HepG2 (cell line): ENCODE data around the gene TNP2. TPM values are rescaled to one million over a fixed set of nuclear protein-coding genes. Genes with fewer than 3 reads are reported as not detected.
A peak's percentile ranks its signal among the peaks of the same experiment; 100 is the strongest.

Experiments
- AFF4 ChIP-seq: sonication (generic); formaldehyde crosslinking; IDR thresholded peaks from 2 replicates; pipeline ENCODE4 v1.4.0; 2020; ENCODE audit warnings: missing genetic modification reagents
- AKAP8 ChIP-seq: sonication (generic); formaldehyde crosslinking; IDR thresholded peaks from 2 replicates; pipeline ENCODE4 v1.5.1; 2020; ENCODE audit warnings: mild to moderate bottlenecking, missing genetic modification reagents
- FOXK1 ChIP-seq: sonication (generic); formaldehyde crosslinking; IDR thresholded peaks from 2 replicates; pipeline ENCODE4 v1.4.0; 2020; ENCODE audit warnings: low read depth, missing genetic modification reagents, borderline replicate concordance
- FOXO1 ChIP-seq: sonication (generic); formaldehyde crosslinking; IDR thresholded peaks from 2 replicates; pipeline ENCODE4 v1.4.0; 2020; ENCODE audit warnings: missing genetic modification reagents
- MAF1 ChIP-seq: sonication (generic); formaldehyde crosslinking; IDR thresholded peaks from 2 replicates; pipeline ENCODE4 v1.5.0; 2020; ENCODE audit warnings: missing genetic modification reagents, borderline replicate concordance
- MYC ChIP-seq: sonication (generic); formaldehyde crosslinking; IDR thresholded peaks from 2 replicates; pipeline ENCODE4 v1.9.0; 2021; ENCODE audit warnings: missing genetic modification reagents, borderline replicate concordance
- MYNN ChIP-seq: sonication (generic); formaldehyde crosslinking; IDR thresholded peaks from 2 replicates; pipeline ENCODE4 v1.4.0; 2020; ENCODE audit warnings: mild to moderate bottlenecking, low read depth, missing genetic modification reagents
- NFYB ChIP-seq: sonication (generic); formaldehyde crosslinking; IDR thresholded peaks from 2 replicates; pipeline ENCODE4 v1.4.0; 2020; ENCODE audit warnings: missing genetic modification reagents
- PLSCR1 ChIP-seq: sonication (generic); formaldehyde crosslinking; IDR thresholded peaks from 2 replicates; pipeline ENCODE4 v1.5.0; 2020; ENCODE audit warnings: missing genetic modification reagents, mild to moderate bottlenecking, borderline replicate concordance
- TEAD3 ChIP-seq: optimal IDR thresholded peaks from 2 replicates; pipeline ENCODE3; 2016; ENCODE audit warnings: borderline replicate concordance
- TIGD3 ChIP-seq: sonication (generic); formaldehyde crosslinking; IDR thresholded peaks from 2 replicates; pipeline ENCODE4 v1.5.1; 2020; ENCODE audit warnings: mild to moderate bottlenecking, missing genetic modification reagents, borderline replicate concordance
- TRIM22 ChIP-seq: fragments of 450-650 bp; IDR thresholded peaks from 2 replicates; pipeline ENCODE4 v1.6.1; 2017
- ZKSCAN5 ChIP-seq: sonication (generic); formaldehyde crosslinking; IDR thresholded peaks from 2 replicates; pipeline ENCODE4 v1.5.1; 2020; ENCODE audit warnings: mild to moderate bottlenecking, missing genetic modification reagents
- ZNF17 ChIP-seq: sonication (generic); formaldehyde crosslinking; IDR thresholded peaks from 2 replicates; pipeline ENCODE4 v1.5.0; 2020; ENCODE audit warnings: mild to moderate bottlenecking, missing genetic modification reagents
- ZNF18 ChIP-seq: sonication (generic); formaldehyde crosslinking; IDR thresholded peaks from 2 replicates; pipeline ENCODE4 v1.8.0; 2022; ENCODE audit warnings: mild to moderate bottlenecking, missing genetic modification reagents; ENCODE audit not compliant: insufficient replicate concordance
- ZNF431 ChIP-seq: sonication (generic); formaldehyde crosslinking; IDR thresholded peaks from 2 replicates; pipeline ENCODE4 v1.9.0; 2022; ENCODE audit warnings: missing genetic modification reagents, low read depth, mild to moderate bottlenecking, borderline replicate concordance
- ZNF510 ChIP-seq: sonication (generic); formaldehyde crosslinking; IDR thresholded peaks from 2 replicates; pipeline ENCODE4 v1.4.0; 2020; ENCODE audit warnings: low read depth, mild to moderate bottlenecking, missing genetic modification reagents
- ZNF543 ChIP-seq: sonication (generic); formaldehyde crosslinking; IDR thresholded peaks from 2 replicates; pipeline ENCODE4 v1.4.0; 2020; ENCODE audit warnings: mild to moderate bottlenecking, missing genetic modification reagents
- ZNF747 ChIP-seq: sonication (generic); formaldehyde crosslinking; IDR thresholded peaks from 2 replicates; pipeline ENCODE4 v1.8.1; 2023; ENCODE audit warnings: missing genetic modification reagents, mild to moderate bottlenecking, borderline replicate concordance
- ZNF749 ChIP-seq: sonication (generic); formaldehyde crosslinking; IDR thresholded peaks from 2 replicates; pipeline ENCODE4 v1.8.0; 2022; ENCODE audit warnings: mild to moderate bottlenecking, missing genetic modification reagents, moderate library complexity, borderline replicate concordance
- polyA plus RNA-seq, 8 experiments: library from polyadenylated mRNA; depleted of rRNA in 3 of 8; stranded (reverse) in 7 of 8; unstranded in 1 of 8; fragments of >200 nt; fragmentation: Illumina TruSeq in 4 of 8; extraction: Trizol in 4 of 8; gene quantifications; 2 replicates each; pipeline versions ENCODE4 v1.2.1 to v1.2.3, GENCODE V29; 2011 to 2016; ENCODE audit warnings: low read depth in 4 of 8, missing spikeins in 1 of 8, mixed read lengths in 1 of 8; ENCODE audit not compliant: insufficient read depth in 1 of 8
- total RNA-seq, 5 experiments: library from RNA; depleted of rRNA; stranded (reverse); fragments of >200 nt; fragmentation: Illumina TruSeq; extraction: Trizol; gene quantifications; 2 replicates each; pipeline ENCODE4 v1.2.3, GENCODE V29; 2016; ENCODE audit warnings: low read depth in 1 of 5

Gene TNP2
- total and polyA plus RNA-seq, 2 of the 13 experiments (the other 11 are each of a cell fraction or from before 2014, with no cell fraction given) = not detected

GRCh38 chr16:11308493-11309283 is 39.6 kb upstream of the TNP2 start (continued):
- TF ChIP-seq NFYB (CRISPR knock-in tag) (no peak; the same call in 1 of the 2 replicates), PLSCR1 (no peak), ZNF18 (CRISPR knock-in tag) (peak; percentile 100), TIGD3 (CRISPR knock-in tag) (no peak; the same call in 1 of the 2 replicates), ZNF17 (CRISPR knock-in tag) (no peak), TRIM22 (no peak), ZKSCAN5 (CRISPR knock-in tag) (peak; percentile 82), ZNF749 (CRISPR knock-in tag) (no peak), ZNF747 (CRISPR knock-in tag) (no peak), MYC (CRISPR knock-in tag) (no peak; the same call in none of the 2 replicates), FOXO1 (CRISPR knock-in tag) (no peak; the same call in 1 of the 2 replicates), ZNF431 (no peak), ZNF543 (CRISPR knock-in tag) (peak; percentile 56; the same call in 1 of the 2 replicates), FOXK1 (peak; percentile 44; the same call in 1 of the 2 replicates), ZNF510 (CRISPR knock-in tag) (no peak), AKAP8 (no peak), MYNN (CRISPR knock-in tag) (no peak), AFF4 (CRISPR knock-in tag) (no peak), TEAD3 (CRISPR knock-in tag) (no peak), MAF1 (CRISPR knock-in tag) (0 out of 2 replicates have a peak, but pooled peaks have one; percentile 20)
